CD4-positive, alpha-beta T cell treated with Interleukin-4 for 4 hours (primary cell): ENCODE measurements around the gene CT45A7.
"Not testable (repeated sequence)": the region's sequence is repeated elsewhere in the genome, so short reads cannot be mapped to it uniquely, and the experiment has no call there.

Source experiments
- DNase-seq: peaks from one replicate; pipeline ENCODE4 v3.0.0-alpha.2; 2020

The CT45A7 gene

GRCh38 chrX:135837180-135837579, at the start of gene CT45A7:
CT45A7 (minus strand) TSS chrX:135837280; CDS start chrX:135833533, 3,747 bp downstream.
- DNase-seq = not testable (repeated sequence)

GRCh38 chrX:135882741-135883140, 45.7 kb upstream of the CT45A7 start:
- DNase-seq = not testable (repeated sequence)

- DNase-seq = not testable (repeated sequence)
Measured at GRCh38 chrX:135871712-135872111, 34.6 kb upstream of the CT45A7 start, which contains the start of gene CT45A9. CT45A9 (minus strand) TSS chrX:135871812; CDS start chrX:135868061, 3,751 bp downstream.

GRCh38 chrX:135854438-135854837, 17.4 kb upstream of the CT45A7 start, which contains the start of gene CT45A8:
CT45A8 (minus strand) TSS chrX:135854538; CDS start chrX:135850783, 3,755 bp downstream.
- DNase-seq = not testable (repeated sequence)

DNA sequence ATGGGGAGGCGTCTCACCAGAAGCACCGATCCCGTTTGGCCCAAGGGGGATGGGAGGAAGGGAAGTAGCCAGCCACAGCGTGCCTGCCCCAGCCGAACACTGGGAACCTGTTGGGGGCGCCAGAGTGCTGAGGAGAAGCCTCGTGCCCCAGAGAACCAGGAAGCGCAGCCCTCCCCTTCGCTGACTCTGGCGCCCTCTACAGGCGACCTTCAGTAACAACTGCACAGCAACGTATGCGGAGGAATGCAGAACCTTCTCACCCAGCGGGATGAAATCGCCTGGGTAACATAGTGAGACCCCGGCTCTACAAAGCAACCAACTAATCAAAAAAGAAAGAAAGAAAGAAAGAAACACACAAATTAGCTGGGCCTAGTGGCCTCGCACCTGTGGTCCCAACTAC, 17.2 kb downstream of the CT45A7 start, which contains the start of gene CT45A2:
CT45A2 (minus strand) TSS at position 101 of the 400 bp plus-strand sequence. CDS start 3,747 bp downstream, outside the sequence.
- DNase-seq = not testable (repeated sequence)

- DNase-seq = not testable (repeated sequence)
Measured at GRCh38 chrX:135802687-135803086, 34.4 kb downstream of the CT45A7 start, which contains the start of gene CT45A6. CT45A6 (minus strand) TSS chrX:135802787; CDS start chrX:135798993, 3,794 bp downstream.

DNA sequence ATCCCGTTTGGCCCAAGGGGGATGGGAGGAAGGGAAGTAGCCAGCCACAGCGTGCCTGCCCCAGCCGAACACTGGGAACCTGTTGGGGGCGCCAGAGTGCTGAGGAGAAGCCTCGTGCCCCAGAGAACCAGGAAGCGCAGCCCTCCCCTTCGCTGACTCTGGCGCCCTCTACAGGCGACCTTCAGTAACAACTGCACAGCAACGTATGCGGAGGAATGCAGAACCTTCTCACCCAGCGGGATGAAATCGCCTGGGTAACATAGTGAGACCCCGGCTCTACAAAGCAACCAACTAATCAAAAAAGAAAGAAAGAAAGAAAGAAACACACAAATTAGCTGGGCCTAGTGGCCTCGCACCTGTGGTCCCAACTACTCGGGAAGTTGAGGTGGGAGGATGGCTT, 51.7 kb downstream of the CT45A7 start, which contains the start of gene CT45A5:
CT45A5 (minus strand) TSS at position 101 of the 400 bp plus-strand sequence. CDS start 3,774 bp downstream, outside the sequence.
- not testable (repeated sequence) for DNase-seq
